ENCODE data around the gene RAP1GAP2.

- TF ChIP-seq CTCF (IDR thresholded peaks at IDR 0.05) (no peak), POLR2A (IDR thresholded peaks at IDR 0.05) (no peak)
Observed at GRCh38 chr17:2900842-2901241, 104.6 kb downstream of the RAP1GAP2 start.

All from uterus (tissue), 2 donors.